GM12801 (cell line): Measurements from ENCODE around the gene S100A10.

ENCODE experiments used
- CTCF ChIP-seq: IDR thresholded peaks from one replicate; pipeline ENCODE4 v1.5.1; 2011; ENCODE audit warnings: control low read depth; ENCODE audit not compliant: insufficient read length; ENCODE audit errors: extremely low read depth

Gene S100A10

DNA sequence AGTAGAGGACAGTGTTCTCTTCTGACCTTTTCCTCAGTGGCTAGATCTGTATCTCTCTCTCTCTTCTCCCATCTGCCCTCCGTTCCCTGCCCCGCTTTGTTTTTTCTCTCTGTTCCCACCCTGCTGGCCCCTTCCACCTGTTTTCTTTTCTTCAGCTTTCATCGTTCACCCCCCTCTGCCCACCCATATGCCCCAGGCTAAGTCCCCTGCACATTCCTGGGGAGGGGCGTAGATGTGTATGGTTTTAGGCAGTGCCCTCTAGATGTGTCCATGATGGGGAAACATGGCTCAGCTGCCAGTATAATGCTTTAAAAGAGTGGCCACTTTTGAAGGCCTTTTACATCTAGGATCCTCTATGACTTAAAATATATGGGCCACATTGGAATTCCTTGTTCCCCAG, 29.6 kb upstream of the S100A10 start:
- no peak for TF ChIP-seq CTCF

GRCh38 chr1:152022474-152022873, 28.8 kb upstream of the S100A10 start:
- no peak for TF ChIP-seq CTCF

GRCh38 chr1:152021569-152021968, 27.9 kb upstream of the S100A10 start:
- no peak for TF ChIP-seq CTCF

GRCh38 chr1:152020849-152021248, 27.2 kb upstream of the S100A10 start:
- no peak for TF ChIP-seq CTCF

GRCh38 chr1:152018537-152018936, 24.9 kb upstream of the S100A10 start:
- TF ChIP-seq CTCF = no peak

- TF ChIP-seq CTCF = no peak
Measured at GRCh38 chr1:152015766-152016165, 22.1 kb upstream of the S100A10 start.

DNA sequence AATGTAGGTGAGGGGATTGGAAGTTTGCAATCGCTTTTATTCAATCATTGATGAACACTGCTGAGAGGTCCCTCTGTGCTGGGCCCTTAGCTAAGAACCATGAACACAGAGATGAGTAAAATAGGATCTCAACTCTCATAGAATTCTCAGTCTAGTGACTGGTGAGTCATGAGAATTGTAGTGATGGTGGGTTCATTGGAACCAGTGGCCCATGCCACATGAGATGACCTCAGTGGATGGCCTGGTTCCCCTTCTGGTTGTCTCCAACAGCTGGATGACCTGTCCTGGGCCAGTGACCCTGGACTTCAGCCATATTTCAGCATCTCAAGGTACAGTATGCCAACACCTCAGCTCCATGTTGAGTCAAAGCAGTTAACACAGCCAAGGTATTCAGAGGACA, 21.3 kb upstream of the S100A10 start:
- TF ChIP-seq CTCF = no peak
